ENCODE measurements around the gene FERMT1. TPM values are rescaled to one million over a fixed set of nuclear protein-coding genes. Genes with fewer than 3 reads are reported as not detected.
"Not testable (repeated sequence)": the region's sequence is repeated elsewhere in the genome, so short reads cannot be mapped to it uniquely, and the experiment has no call there.

Gene FERMT1
- polyA plus RNA-seq, 3 donors, result 3.6 to 5.6 (median 5.2) TPM

- no peak for DNase-seq (ENCODE audit: extremely low read depth in 1 of 11, low read depth in 9 of 11, low spot score in 4 of 11)
These were observed 41.6 kb downstream of the FERMT1 start for GRCh38 chr20:6081236-6081635.

DNA sequence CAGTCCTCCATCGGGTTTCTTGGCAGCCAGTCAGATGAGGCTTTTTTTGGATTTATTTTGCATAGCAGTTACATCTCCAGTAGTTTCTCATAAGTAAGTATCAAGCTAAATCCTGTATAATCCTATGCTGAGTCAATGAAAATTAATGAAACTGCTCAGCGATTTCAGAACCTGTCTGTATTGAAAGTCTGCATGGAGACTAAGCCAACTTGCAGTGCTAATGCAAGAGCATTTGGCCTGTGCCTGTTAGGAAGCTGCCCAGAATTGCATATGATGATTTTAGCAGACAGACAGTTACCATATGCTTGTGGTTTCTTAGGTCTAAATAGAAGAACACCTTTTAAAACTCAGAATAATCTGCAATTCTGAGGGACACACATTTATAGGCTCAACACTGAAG lies 43.8 kb downstream of the FERMT1 start:
- no peak for DNase-seq (ENCODE audit: extremely low read depth in 1 of 11, low read depth in 9 of 11, low spot score in 4 of 11)

- no peak for DNase-seq (ENCODE audit: extremely low read depth in 1 of 11, low read depth in 9 of 11, low spot score in 4 of 11)
These were observed 47.2 kb downstream of the FERMT1 start for GRCh38 chr20:6075428-6076219.

DNA sequence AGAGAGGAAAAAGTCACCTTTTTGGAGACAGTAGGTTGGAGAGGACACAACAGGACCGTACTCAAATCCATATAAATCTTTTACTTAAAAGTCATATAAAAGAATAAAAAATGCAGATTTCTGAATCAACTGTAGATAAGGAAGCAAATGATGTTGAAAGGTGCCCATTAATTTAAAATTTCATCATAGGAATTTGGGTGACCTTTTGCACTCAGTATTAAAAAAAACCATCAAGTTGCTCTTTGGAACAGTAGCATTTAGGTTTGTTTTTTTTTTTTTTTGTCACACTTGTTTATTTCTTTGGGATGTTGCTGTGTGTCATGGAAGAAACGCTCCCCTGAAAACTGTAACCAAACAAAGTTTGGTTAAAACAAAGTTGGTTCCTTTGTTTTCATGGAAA lies 48.0 kb downstream of the FERMT1 start:
- no peak for DNase-seq (ENCODE audit: extremely low read depth in 1 of 11, low read depth in 9 of 11, low spot score in 4 of 11)

DNA sequence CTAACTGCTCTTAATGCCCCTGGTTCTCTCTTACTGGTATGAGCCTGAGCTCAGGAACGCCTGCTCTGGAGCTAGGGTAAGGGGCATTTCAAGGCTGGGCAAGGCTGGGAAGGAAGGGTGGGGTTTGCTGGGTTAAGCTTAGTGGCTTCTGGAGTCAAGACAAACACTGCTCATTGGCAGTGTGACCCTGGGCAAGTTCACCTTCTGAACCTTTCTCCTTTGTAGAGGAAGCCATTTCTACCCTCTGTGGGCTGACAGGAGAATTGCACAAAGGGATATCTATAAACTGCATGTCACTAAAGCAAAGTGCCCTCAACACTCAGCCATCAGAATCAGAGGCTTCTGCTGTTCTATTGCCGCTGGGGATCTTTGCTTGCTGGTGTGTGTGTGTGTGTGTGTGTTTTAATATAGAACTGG lies 48.7 kb downstream of the FERMT1 start:
- DNase-seq (ENCODE audit: extremely low read depth in 1 of 11, low read depth in 9 of 11, low spot score in 4 of 11), result no peak

GRCh38 chr20:6070829-6071695 lies 51.8 kb downstream of the FERMT1 start:
- DNase-seq (ENCODE audit: extremely low read depth in 1 of 11, low read depth in 9 of 11, low spot score in 4 of 11), result peak in 1 of 11 donors; percentile 53

GRCh38 chr20:6069669-6070068 lies 53.2 kb downstream of the FERMT1 start:
- no peak for DNase-seq (ENCODE audit: extremely low read depth in 1 of 11, low read depth in 9 of 11, low spot score in 4 of 11)

DNA sequence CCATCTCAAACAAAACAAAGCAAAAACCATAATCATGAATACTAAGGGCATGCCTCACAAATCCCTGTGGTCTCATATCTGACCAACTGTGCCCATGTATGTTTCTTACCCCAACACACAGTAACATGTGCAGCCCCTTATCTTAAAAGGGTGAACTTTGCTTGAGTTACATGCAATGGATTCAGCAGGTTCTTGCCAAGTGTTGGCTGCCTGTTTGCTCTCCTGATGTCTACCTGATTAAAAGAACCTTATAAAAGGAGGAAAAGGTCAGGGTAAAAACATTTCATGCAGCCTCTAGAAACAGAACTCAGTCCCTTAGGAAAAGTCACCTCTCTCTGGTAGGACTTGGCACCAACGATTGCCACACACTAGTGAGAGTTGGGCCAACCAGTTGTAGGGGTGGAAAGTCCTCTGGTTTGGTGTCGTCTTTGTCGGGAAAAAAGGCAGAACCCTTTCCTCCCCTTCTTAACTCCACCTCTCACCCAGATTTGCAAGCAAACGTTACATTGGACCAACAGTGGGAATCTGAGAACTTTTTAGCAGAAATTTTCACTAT lies 55.0 kb downstream of the FERMT1 start:
- no peak for DNase-seq (ENCODE audit: extremely low read depth in 1 of 11, low read depth in 9 of 11, low spot score in 4 of 11)

DNA sequence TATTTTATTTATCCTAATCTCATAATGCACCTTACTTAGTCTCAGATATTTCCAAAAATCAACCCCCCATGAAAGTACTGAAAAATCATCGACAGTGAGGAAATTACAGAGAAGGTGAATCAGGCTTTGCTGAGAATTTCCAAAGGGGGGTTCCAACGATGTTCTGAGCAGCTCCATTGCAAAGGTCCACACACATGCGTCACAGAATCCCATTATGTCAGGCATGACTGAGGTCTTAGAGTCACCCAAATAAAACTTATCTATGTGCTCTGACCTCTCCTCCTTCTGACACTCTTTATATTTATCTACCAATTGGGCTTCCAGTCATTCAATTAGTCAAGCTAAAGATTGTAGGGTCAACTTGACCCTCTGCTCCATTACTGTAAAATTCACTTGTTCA lies 56.2 kb downstream of the FERMT1 start:
- DNase-seq (ENCODE audit: extremely low read depth in 1 of 11, low read depth in 9 of 11, low spot score in 4 of 11), result no peak

DNA sequence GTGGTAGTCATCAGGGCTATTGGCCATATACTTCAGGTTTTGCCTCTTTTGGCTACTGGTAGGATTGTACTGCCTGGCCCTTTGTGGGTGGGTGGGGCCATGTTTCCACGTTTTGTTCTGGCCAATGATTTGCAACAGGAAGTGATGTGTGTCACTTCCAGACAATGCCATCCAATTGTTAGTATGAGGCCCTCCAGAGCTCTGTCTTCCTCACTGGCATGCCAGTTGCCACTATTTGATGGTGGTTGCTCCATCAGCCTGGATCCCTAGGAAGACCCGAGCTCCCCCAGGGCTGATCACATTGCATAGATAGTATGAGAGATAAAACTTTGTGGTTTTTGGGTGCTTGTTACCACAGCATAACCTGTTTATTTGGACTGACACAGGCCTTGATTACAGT lies 61.3 kb downstream of the FERMT1 start:
- DNase-seq (ENCODE audit: extremely low read depth in 1 of 11, low read depth in 9 of 11, low spot score in 4 of 11), result no peak

DNA sequence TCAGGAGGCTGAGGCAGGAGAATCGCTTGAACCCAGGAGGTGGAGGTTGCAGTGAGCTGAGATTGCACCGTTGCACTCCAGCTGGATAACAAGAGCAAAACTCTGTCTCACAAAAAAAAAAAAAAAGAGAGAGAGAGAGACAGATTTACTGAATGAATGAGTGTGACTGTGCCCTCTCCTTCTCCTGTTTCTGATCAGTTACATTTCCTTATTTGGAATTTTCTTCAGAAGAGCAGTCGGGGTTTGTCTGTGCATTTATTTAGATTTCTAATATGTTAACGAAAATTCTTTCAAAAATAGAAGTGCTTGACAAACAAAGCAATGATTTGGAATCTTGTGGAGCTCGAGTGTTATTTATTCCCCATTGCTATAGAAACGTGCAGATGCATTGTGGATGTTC lies 62.6 kb downstream of the FERMT1 start:
- DNase-seq (ENCODE audit: extremely low read depth in 1 of 11, low read depth in 9 of 11, low spot score in 4 of 11), result no peak

DNA sequence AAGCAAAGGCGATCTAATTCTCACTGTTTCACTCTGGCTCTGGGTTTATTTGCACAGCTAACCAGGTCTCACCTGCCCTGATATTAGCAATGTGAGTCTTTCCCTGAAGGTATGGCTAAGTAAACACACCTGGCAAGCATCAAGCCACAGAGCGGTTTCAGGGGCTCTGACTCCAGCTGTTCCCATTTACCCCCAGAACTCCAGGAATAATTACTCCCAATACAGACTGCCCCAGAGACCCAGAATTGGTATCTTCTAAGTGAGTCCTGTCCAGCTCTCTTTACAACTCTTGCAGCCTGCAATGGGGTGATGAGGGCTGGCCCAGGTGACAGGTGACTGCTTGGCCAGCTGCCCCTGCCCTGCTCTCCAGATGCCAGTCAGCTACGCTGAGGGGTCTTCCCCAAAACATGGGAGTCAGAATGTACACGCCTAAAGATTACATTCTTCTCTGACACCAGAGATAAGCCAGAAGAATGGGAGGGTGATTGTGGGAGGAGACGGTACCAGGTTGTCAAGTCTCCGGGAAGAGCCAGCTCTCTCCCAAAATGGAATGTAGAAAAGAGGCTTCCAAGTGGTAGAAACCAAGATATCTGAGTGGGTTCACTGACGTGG lies 64.0 kb downstream of the FERMT1 start:
- no peak for DNase-seq (ENCODE audit: extremely low read depth in 1 of 11, low read depth in 9 of 11, low spot score in 4 of 11)

DNA sequence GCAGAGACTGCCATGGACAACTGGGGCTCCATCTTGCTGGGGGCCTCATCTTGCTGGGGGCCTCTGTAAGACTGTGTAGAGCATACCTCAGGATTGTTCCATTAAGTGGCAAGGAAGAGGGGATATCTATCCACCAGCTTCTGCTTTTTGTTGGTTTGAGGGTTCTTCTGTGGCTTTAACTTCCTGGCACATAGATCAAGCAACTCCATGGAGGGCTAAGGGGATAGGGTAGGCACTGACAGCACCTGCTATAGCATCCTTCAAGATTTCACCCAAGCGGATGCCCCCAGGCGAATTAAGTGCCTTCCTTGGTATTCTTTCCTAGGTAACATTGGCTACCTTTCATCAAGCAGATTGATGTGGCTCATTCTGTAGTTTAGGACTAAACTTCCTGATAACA lies 65.1 kb downstream of the FERMT1 start:
- DNase-seq (ENCODE audit: extremely low read depth in 1 of 11, low read depth in 9 of 11, low spot score in 4 of 11), result no peak

DNA sequence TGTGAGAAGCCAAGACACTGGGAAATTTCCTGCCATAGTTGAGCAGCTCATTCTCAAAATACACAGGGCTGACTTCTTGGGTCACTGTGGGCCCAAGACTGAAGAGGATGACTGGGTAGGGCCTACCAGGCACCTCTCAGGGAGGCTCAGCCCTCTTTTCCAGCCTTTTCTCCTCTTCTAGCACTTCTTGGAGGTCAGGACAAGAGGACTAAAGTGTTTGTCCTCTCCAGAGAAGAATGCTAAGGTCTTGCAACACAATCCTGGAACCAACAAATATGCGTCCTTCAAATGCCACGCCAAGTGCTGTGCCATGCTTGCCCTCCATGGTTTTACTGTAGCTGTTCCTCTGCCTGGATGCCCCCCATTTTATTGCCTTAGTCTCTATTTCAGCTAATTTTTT lies 65.7 kb downstream of the FERMT1 start:
- DNase-seq (ENCODE audit: extremely low read depth in 1 of 11, low read depth in 9 of 11, low spot score in 4 of 11), result no peak

DNA sequence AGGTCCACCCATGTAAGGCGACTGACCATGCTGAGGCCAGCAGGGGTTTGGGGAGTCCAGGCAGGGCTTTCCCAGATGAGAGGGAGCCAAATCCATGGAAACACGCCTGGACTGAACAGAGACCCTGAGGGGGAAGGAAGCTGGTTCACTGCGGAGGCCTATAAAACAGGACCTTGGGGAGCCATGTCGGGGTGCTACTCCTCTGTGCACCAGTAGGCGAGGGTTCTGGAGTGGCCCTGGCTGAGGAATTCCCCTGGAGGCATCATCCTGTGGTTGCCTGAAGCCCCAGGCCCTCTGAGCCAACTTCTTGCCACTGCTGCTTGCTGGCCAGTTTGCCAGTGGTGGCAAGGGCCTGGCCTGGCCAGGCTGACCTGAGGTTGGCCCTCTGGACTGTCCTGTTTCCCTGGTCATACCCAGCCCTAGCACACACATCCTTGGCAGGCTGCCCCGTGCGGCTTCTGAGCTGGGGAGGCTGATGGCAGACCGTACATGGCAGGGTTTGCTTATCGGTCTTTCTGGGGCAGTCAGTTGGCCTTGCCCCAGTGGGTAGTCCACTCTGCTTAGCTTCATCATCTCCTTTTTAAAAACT lies 66.8 kb downstream of the FERMT1 start:
- no peak for DNase-seq (ENCODE audit: extremely low read depth in 1 of 11, low read depth in 9 of 11, low spot score in 4 of 11)

GRCh38 chr20:6055161-6055783 lies 67.6 kb downstream of the FERMT1 start:
- DNase-seq (ENCODE audit: extremely low read depth in 1 of 11, low read depth in 9 of 11, low spot score in 4 of 11), result peak in 1 of 11 donors; percentile 47

DNA sequence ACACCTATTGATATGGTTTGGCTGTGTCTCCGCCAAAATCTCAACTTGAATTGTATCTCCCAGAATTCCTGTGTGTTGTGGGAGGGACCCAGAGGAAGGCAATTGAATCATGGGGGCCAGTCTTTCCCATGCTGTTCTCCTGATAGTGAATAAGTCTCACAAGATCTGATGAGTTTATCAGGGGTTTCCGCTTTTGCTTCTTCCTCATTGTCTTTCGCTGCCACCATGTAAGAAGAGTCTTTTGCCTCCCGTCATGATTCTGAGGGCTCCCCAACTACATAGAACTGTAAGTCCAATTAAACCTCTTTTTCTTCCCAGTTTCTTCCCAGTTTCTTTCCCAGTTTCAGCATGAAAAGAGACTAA lies 68.2 kb downstream of the FERMT1 start:
- not testable (repeated sequence) for DNase-seq (ENCODE audit: extremely low read depth in 1 of 11, low read depth in 9 of 11, low spot score in 4 of 11)

DNA sequence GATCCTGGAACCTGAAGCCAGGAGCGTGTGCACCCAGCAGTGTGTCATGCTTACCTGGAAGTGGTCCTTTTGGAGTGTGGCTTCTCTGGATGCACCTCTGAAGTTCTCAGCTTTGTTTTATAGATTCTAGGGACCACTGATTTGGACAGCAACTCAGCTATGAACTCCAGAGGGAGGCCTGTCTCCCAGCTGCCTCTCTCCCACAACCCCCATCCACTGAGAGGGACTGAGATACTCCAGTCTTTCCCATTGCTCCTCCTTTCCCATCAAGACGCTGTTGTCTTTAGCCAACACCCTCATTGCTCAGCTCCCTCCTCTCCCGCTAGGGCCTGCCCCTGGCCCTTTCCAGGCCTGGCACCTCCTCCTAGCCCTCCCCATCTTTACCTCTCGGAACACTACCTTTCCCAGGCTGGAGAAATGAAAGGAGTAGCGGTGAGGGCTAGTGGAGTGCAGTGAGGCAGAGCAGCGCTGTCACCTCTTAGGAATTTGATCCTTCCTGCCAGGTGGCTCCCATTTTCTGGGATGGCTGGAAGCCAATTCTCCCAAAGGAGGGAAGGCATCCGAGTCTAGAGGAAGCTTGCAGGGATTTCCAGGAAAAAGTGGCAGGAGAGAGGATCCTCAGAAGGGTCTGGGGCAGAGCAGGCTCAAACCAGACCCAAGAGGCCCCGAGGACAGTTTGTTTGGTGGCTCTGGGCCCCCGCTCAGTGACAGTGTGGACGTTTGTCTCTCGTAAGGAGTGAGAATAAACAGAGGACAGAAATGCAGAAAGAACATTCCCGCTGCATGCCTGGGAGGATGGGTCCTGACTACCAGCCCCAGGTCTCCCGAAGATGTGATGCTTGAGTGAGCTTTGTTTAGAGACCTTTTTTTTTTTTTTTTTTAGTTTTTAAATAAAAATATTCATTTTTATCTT lies 68.8 kb downstream of the FERMT1 start, which contains the start of gene LRRN4:
Gene LRRN4 (minus strand): TSS at position 285 of the 913 bp plus-strand sequence. CDS start 1,261 bp downstream, outside the sequence.
- DNase-seq (ENCODE audit: extremely low read depth in 1 of 11, low read depth in 9 of 11, low spot score in 4 of 11), result peak in 10 of 11 donors; percentile 50 to 86 (median 76)
